Activated naive CD8-positive, alpha-beta T cell (primary cell): ENCODE results near the gene KCNMA1.

Source experiments
- H3K27ac Mint-ChIP-seq: one replicate; pipeline ENCODE4 v1.8.0; 2021; ENCODE audit warnings: mixed read lengths
- H3K27me3 Mint-ChIP-seq: one replicate; pipeline ENCODE4 v1.8.0; 2021; ENCODE audit warnings: mixed read lengths
- H3K36me3 Mint-ChIP-seq: one replicate; pipeline ENCODE4 v1.8.0; 2021; ENCODE audit warnings: mixed read lengths
- H3K4me1 Mint-ChIP-seq: one replicate; pipeline ENCODE4 v1.8.0; 2021; ENCODE audit warnings: low read depth, mixed read lengths
- H3K4me3 Mint-ChIP-seq: one replicate; pipeline ENCODE4 v1.8.0; 2021; ENCODE audit warnings: mild to moderate bottlenecking, mixed read lengths
- H3K9me3 Mint-ChIP-seq: one replicate; pipeline ENCODE4 v1.8.0; 2021; ENCODE audit warnings: low read depth, mixed read lengths

KCNMA1 gene

DNA sequence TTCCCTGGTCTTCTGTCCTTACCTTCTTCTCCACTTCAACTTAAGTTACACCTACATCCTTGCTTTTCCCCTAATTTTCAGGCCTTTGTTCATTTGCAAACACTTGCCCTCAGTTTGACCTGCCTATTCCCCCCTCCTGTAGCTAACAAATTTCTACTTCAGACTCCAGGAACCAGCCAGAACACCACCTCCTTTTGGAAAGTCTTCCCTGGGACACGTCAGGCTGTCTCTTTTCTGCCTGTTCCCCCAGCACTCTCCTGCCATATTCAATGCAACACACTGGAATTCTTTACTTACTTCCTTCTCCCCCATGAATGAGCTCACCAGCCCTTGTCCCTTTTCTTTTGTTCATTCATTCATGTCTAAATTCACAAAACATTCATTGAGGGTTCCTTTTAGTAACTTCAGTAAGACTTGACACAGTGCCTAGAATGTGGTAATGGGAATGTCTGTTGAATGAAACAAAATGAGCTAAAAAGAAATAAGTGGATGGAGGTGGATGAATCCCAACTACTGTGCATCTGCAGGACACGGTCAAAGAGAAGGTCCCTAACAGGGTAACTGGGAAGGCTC is 478.0 kb downstream of the KCNMA1 start:
- Mint-ChIP-seq H3K36me3 (no peaks in the 10 kb centered on the region), H3K27ac (no peak overlapping the region), H3K4me1 (no peaks in the 10 kb centered on the region), H3K9me3 (no peaks in the 10 kb centered on the region), H3K4me3 (no peak overlapping the region), H3K27me3 (peaks cover 12% of the 10 kb centered on the region)

DNA sequence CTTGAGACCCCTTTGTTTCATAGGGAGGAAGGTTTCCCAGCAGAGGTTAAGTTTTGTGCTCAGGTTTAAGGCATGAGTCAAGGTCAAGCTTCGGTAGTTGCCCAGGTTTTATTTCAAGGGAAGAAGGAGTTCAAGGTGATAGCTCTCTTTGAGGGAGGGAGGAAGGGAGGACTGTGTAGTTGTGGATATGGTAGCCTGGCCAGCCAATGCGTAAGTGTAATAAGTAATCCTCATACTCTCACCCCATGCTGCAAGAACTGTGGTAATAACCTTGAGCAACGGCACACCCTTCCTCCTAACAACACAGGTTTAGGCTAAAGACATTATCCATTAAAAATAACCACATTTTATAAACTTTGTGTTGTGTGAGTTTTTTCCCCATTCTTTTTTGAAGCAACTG is 478.9 kb downstream of the KCNMA1 start:
- H3K27ac Mint-ChIP-seq = no peak overlapping the region
- H3K4me1 Mint-ChIP-seq = no peaks in the 10 kb centered on the region
- no peaks in the 10 kb centered on the region for H3K9me3 Mint-ChIP-seq
- peaks cover 11% of the 10 kb centered on the region for H3K27me3 Mint-ChIP-seq
- no peak overlapping the region for H3K4me3 Mint-ChIP-seq
- no peaks in the 10 kb centered on the region for H3K36me3 Mint-ChIP-seq

DNA sequence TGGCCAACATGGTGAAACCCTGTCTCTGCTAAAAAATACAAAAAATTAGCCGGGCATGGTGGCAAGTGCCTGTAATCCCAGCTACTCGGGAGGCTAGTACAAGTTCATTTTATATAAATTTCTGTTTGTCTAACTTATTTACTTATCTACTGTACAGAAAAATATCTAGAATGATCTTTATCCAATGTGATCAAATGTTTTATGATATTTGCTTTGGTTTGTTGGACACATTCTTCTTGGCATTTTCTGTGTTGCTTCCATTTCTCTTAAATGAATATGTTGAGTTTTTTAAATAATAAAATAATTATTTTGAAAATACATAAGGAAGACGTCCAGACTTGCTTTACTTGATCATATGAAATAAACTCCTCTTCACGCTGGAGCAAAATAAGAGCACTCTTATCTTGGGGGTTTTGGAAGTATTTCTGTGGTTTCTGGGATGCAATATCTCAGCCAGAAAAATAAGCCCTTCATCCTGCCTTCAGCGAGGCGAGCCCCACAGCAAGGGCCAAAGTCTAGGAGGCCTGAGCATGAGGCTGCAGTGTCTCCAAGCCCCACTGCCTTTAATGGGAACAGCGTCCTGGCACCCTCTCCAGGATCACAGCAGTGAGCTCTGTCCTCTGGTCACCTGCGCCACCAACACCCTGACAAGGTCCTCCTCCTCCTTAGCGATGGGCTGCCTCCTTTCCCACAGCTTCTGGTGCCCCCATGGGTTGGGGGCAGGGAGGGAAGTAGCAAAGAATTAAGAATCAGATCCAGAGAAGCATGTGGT is 480.2 kb downstream of the KCNMA1 start:
- H3K36me3 Mint-ChIP-seq = no peaks in the 10 kb centered on the region
- no peak overlapping the region for H3K27ac Mint-ChIP-seq

DNA sequence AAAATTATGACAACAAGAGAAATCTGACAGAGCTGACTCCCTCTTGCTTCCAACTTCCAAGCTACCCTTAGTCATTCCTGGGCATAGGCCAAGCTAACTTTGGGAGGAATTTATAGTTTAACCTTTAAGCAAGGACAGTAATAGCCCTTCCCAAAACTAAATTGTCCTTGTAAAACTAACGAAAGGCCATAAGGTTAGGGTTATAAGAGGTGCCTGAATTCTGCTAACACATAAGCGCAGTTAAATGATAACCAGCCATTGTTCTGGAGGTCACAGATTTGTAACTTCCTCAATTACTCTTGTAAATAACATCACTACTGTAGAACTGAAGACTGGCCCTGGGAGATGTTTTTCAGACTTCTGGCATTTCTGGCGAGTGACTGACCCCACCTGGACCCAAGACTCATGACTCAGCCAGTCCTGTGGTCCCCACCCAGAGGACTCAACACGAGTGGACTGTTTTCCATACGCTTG is 481.2 kb downstream of the KCNMA1 start:
- Mint-ChIP-seq H3K4me1 (no peaks in the 10 kb centered on the region), H3K9me3 (no peaks in the 10 kb centered on the region), H3K36me3 (no peaks in the 10 kb centered on the region), H3K4me3 (no peak overlapping the region), H3K27ac (no peak overlapping the region), H3K27me3 (peaks cover 6% of the 10 kb centered on the region)

More for the DNA sequence above, 480.2 kb downstream of the KCNMA1 start:
- no peaks in the 10 kb centered on the region for H3K9me3 Mint-ChIP-seq
- peaks cover 10% of the 10 kb centered on the region for H3K27me3 Mint-ChIP-seq
- H3K4me3 Mint-ChIP-seq = no peak overlapping the region
- H3K4me1 Mint-ChIP-seq = no peaks in the 10 kb centered on the region

DNA sequence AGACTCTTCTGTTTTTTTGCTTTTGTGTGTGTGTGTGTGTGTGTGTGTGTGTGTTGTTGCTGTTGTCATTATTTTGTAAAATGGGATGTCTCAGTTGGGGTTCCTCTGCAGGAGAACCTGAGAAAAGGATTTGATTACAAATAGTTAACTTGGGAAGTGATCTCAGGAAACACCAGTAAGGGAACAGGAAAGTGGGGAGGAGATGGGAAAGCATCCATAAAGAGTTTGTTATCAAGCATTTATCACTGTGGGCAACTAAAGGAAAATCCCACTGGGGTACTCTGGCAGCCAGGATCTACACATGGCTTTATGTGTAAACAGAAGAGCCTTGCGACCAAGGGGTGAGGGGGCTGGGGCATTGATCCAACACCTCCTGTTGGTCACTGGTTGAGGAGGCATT is 485.4 kb downstream of the KCNMA1 start:
- H3K4me3 Mint-ChIP-seq = no peak overlapping the region
- no peaks in the 10 kb centered on the region for H3K9me3 Mint-ChIP-seq
- H3K27me3 Mint-ChIP-seq = peaks cover 4% of the 10 kb centered on the region
- H3K36me3 Mint-ChIP-seq = no peaks in the 10 kb centered on the region
- H3K27ac Mint-ChIP-seq = no peak overlapping the region
- H3K4me1 Mint-ChIP-seq = no peaks in the 10 kb centered on the region

DNA sequence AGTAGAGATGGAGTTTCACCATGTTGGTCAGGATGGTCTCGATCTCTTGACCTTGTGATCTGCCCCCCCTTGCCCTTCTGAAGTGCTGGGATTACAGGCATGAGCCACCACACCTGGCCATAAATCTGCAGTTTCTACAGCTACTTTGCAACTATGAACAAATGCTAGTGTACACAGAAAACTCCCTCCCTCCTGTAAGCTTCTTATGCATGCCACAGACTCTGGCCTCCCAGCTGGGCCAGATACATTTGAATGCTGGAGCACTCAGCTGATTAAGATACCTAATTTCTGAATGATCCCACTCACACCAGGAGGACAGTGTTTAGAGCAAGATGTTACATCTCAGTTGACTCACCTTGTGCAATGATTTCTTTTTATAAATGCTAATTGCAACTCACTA is 486.2 kb downstream of the KCNMA1 start:
- no peak overlapping the region for H3K27ac Mint-ChIP-seq
- no peaks in the 10 kb centered on the region for H3K4me1 Mint-ChIP-seq
- no peaks in the 10 kb centered on the region for H3K9me3 Mint-ChIP-seq
- peaks cover 4% of the 10 kb centered on the region for H3K27me3 Mint-ChIP-seq
- no peaks in the 10 kb centered on the region for H3K36me3 Mint-ChIP-seq
- no peak overlapping the region for H3K4me3 Mint-ChIP-seq

DNA sequence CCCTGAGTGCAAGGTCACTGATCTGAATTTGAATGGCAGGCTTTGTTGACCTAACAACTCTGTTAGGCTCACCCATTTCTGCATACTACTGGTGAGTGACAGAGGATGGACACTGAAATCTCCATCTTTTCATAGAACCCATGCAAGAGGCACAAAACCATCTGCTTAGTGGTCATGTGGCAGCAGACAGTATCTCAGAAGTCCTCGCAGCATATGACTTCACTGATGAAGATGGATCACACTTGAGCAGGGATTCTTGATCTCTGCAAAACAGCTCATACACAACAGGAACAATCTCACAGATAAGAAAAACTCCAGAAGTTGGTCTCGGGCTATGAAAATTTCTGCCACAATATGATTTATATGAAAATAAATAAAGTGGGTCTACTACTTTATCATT is 487.9 kb downstream of the KCNMA1 start:
- peaks cover 2% of the 10 kb centered on the region for H3K27me3 Mint-ChIP-seq
- no peaks in the 10 kb centered on the region for H3K4me1 Mint-ChIP-seq
- no peaks in the 10 kb centered on the region for H3K36me3 Mint-ChIP-seq
- H3K9me3 Mint-ChIP-seq = no peaks in the 10 kb centered on the region
- H3K27ac Mint-ChIP-seq = no peak overlapping the region
- H3K4me3 Mint-ChIP-seq = no peak overlapping the region

DNA sequence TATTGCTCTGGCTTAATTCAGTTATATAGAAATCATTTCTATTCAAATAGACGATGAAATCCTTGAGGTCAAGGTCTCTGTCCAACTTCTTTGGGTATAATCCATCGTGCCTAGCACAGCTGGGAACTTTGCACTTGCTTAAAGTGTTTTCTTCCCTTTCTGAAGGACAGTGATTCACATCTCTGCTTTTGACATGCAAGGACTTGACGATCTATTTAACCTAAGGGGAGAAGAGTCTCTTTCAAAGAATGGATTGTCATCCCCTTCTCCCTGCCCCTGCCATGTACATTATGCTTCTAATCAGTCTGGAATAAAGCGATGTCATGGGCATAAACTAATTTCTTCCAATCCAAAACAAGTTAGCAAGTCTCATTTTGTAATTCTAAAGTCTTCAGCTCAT is 488.6 kb downstream of the KCNMA1 start:
- H3K4me1 Mint-ChIP-seq = no peaks in the 10 kb centered on the region
- H3K4me3 Mint-ChIP-seq = no peak overlapping the region
- no peaks in the 10 kb centered on the region for H3K36me3 Mint-ChIP-seq
- H3K27me3 Mint-ChIP-seq = peaks cover 2% of the 10 kb centered on the region
- H3K9me3 Mint-ChIP-seq = no peaks in the 10 kb centered on the region
- no peak overlapping the region for H3K27ac Mint-ChIP-seq

DNA sequence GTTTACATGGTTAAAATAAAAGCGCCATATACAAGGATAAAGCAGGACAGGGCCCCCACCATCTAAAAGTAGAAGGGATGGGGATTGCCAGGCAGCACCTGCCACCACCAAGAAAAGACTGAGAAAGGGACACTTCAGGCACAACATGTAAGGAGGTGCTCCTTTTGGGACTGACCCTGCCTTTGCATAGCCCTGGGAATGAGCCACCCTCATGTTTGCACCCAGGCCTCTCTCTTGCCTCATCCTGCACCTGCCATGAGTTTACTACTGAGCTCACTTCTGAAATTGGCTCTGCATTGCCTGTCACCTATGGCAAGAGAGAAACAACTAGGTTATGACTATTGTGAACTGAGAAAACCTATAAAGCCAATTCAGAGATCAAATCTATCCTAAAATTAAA is 489.7 kb downstream of the KCNMA1 start:
- no peak overlapping the region for H3K4me3 Mint-ChIP-seq

DNA sequence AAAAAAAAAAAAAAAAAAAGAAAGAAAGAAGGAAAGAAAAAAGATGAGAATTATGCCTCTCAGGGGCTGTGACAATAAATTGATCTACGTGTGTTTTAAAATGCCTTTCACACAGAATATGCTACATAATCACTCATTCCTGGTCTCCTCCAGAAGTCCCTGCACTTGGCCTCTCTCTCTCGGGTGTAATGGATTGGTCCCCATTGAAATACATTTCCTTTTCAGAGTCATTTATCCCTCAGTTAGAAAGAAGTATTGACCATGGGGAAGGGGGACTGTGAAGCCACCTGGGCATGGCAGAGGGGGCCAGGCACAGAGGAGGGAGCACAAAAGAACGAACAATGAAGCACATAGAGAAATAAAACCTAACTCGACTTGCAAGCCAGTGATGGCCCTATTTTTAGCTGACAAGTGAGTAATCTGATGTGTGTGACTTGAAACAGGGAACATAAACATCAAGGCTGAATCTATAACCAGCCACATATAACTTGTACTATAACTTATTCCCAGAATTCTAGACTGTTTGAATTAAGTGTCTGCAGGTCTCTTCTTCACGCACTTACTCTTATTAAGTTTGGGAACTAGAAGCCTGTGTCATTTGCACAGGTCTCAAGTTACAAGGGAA is 490.8 kb downstream of the KCNMA1 start:
- no peaks in the 10 kb centered on the region for H3K36me3 Mint-ChIP-seq
- H3K27ac Mint-ChIP-seq = no peak overlapping the region
- H3K4me3 Mint-ChIP-seq = no peak overlapping the region
- peaks cover 2% of the 10 kb centered on the region for H3K27me3 Mint-ChIP-seq
- no peaks in the 10 kb centered on the region for H3K4me1 Mint-ChIP-seq
- no peaks in the 10 kb centered on the region for H3K9me3 Mint-ChIP-seq

More for the DNA sequence above, 489.7 kb downstream of the KCNMA1 start:
- Mint-ChIP-seq H3K9me3 (no peaks in the 10 kb centered on the region), H3K36me3 (no peaks in the 10 kb centered on the region), H3K27ac (no peak overlapping the region), H3K27me3 (peaks cover 2% of the 10 kb centered on the region), H3K4me1 (no peaks in the 10 kb centered on the region)

DNA sequence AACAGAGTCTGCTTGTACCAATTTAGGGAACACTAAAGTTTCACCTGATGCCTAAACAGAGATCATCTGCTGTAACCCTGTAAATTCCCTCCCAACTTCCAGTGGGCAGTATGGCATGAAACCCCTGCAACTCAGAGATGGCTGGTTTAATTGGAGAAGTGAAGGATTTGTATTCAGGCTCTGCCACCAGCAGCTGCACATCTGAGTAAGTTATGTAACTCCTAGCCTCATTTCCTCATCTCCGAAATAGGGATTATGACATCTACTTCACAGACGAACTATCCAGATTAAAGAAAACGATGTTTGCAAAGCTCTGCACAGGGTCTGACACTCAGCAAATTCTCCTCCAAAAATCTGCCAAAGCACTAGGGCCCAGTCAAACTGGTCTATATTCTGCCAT is 493.0 kb downstream of the KCNMA1 start:
- peaks cover 4% of the 10 kb centered on the region for H3K27me3 Mint-ChIP-seq
- H3K4me1 Mint-ChIP-seq = no peaks in the 10 kb centered on the region
- no peaks in the 10 kb centered on the region for H3K9me3 Mint-ChIP-seq
- H3K36me3 Mint-ChIP-seq = no peaks in the 10 kb centered on the region
- H3K27ac Mint-ChIP-seq = no peak overlapping the region
- H3K4me3 Mint-ChIP-seq = no peak overlapping the region

DNA sequence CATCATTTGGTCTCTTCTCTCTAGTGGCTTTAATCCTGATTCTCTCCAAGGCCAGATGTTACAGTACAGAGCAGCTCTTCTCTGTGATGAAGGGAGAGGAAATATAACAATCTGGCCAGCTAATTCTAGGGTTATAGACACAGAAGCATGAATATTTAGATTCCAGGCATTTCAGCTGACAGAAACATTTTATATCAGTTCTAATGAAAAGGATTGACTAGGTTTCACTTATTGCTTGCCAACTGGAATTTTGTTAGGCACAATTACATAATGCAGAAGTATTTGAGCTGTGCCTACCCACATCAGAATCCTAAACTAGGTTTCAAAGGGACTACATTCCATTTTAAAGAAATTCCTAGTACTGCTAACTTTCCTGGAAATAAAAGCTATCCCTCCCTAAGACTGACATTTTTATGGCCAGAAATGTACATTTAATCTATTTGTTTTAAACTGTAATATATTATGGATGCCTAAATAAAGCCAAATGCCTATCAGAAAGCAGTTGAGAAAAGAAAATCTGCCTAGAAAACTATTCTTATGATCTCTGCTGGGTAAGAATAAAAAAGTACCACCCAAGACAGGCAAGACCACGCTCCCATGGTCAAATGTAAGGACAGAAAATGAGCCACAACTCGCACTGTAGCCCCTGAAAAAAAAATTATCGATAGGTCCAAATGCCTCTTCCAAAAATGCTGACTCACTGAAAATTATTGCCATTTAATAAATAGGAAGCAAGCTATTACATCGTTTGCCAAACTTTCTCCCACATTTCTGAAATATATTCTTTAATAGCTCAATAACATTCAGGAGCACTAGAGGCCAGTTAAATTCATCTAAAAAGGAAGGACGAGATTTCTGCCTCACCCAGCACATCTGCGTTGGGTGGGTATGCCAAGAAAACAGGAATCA is 498.1 kb downstream of the KCNMA1 start:
- Mint-ChIP-seq H3K4me3 (no peak overlapping the region), H3K9me3 (no peaks in the 10 kb centered on the region), H3K27ac (no peak overlapping the region), H3K4me1 (no peaks in the 10 kb centered on the region), H3K36me3 (no peaks in the 10 kb centered on the region), H3K27me3 (peaks cover 8% of the 10 kb centered on the region)

DNA sequence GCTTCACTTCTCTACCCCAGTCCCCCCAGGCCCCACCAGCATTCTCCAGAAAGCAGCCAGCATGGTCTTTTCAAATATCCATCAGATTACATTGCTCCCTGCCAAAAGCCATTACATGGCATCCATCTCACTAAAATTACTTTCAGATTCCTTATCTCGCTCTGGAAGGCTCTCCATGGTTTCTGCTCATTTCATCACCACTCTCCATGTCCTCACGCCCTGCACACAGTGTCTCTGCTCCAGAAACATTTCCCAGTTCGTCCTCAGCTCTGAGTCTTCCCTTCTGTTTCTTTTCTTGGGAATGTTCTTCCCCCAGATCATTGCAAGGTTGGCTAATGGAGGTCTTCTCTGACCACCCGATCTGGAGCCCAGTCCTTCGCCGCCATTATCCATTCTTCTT is 499.1 kb downstream of the KCNMA1 start:
- H3K4me3 Mint-ChIP-seq = no peak overlapping the region

DNA sequence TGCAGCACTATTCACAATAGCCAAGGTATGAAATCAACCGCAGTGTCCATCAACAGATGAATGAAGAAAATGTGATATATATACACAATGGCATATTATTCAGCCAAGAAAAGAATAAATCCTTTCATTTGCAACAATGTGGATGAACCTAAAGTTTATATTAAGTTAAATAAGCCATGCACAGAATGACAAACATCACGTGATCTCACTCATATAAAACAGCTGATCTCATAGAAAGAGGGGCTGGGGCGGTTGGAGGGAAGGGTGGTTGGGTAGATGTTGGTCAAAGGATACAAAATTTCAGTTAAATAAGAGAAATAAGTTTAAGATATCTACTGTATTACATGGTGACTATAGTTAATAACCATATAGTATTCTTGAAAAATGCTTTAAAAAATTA is 502.1 kb downstream of the KCNMA1 start:
- no peaks in the 10 kb centered on the region for H3K9me3 Mint-ChIP-seq
- H3K36me3 Mint-ChIP-seq = no peaks in the 10 kb centered on the region
- peaks cover 12% of the 10 kb centered on the region for H3K27me3 Mint-ChIP-seq
- no peaks in the 10 kb centered on the region for H3K4me1 Mint-ChIP-seq
- H3K27ac Mint-ChIP-seq = no peak overlapping the region
- no peak overlapping the region for H3K4me3 Mint-ChIP-seq

More for the DNA sequence above, 499.1 kb downstream of the KCNMA1 start:
- Mint-ChIP-seq H3K27ac (no peak overlapping the region), H3K9me3 (no peaks in the 10 kb centered on the region), H3K36me3 (no peaks in the 10 kb centered on the region), H3K4me1 (no peaks in the 10 kb centered on the region), H3K27me3 (peaks cover 8% of the 10 kb centered on the region)

DNA sequence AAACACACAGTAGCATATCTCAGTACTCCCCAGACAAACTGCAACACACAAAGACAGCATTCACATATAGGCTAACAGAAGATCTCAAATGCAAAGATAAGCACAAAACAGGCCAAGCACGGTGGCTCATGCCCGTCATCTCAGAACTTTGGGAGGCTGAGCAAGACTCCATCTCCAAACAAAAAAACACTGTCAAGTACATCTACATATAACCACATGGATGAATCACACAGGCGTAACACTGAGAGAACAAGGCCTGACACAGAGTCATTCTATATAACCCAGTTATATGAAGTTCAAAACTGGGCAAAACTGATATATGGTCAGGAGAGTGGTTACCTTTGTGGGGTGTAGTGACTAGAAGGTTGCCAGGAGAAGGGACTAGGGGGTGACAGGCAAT is 506.4 kb downstream of the KCNMA1 start:
- peaks cover 11% of the 10 kb centered on the region for H3K27me3 Mint-ChIP-seq
- H3K36me3 Mint-ChIP-seq = no peaks in the 10 kb centered on the region
- H3K27ac Mint-ChIP-seq = no peak overlapping the region
- no peaks in the 10 kb centered on the region for H3K4me1 Mint-ChIP-seq
- H3K9me3 Mint-ChIP-seq = no peaks in the 10 kb centered on the region
- H3K4me3 Mint-ChIP-seq = no peak overlapping the region
